Measurements from ENCODE around the gene THOP1. TPM values are rescaled to one million over a fixed set of nuclear protein-coding genes. Genes with fewer than 3 reads are reported as not detected.
"Not testable (repeated sequence)": the region's sequence is repeated elsewhere in the genome, so short reads cannot be mapped to it uniquely, and the experiment has no call there.

The THOP1 gene
- total and polyA plus RNA-seq, 8 donors, result 37.6 to 65.3 (median 46.1) TPM

- intact Hi-C loops (cut with DNase I), result no loop called here
- H3K27ac ChIP-seq, result no peak overlapping the region
- no peak for ATAC-seq
- H3K36me3 ChIP-seq, result peaks cover 0 to 50% of the 10 kb centered on the region in 2 donors
- no peaks in the 10 kb centered on the region for H3K27me3 ChIP-seq
- no peak overlapping the region for H3K4me3 ChIP-seq
- no peaks in the 10 kb centered on the region for H3K9me3 ChIP-seq
- no peak for TF ChIP-seq CTCF (IDR thresholded peaks at IDR 0.05)
- no peaks in the 10 kb centered on the region for H3K4me1 ChIP-seq
- no peak for DNase-seq
Measured at GRCh38 chr19:2814426-2814825, 29.1 kb downstream of the THOP1 start.

GRCh38 chr19:2815191-2815614 lies 29.9 kb downstream of the THOP1 start:
- Histone ChIP-seq H3K4me3 (no peak overlapping the region), H3K27me3 (no peaks in the 10 kb centered on the region), H3K36me3 (peaks cover 0 to 42% of the 10 kb centered on the region in 2 donors), H3K4me1 (peaks cover 0 to 2% of the 10 kb centered on the region in 2 donors), H3K9me3 (no peaks in the 10 kb centered on the region), H3K27ac (no peak overlapping the region)
- TF ChIP-seq CTCF (IDR thresholded peaks at IDR 0.05), result no peak
- ATAC-seq (no peak), DNase-seq (peak in 1 of 4 donors; percentile 69)
- intact Hi-C loops (cut with DNase I), result no loop called here

- H3K27ac ChIP-seq, result no peak overlapping the region
- H3K36me3 ChIP-seq, result peaks cover 0 to 35% of the 10 kb centered on the region in 2 donors
- DNase-seq, result peak in 1 of 4 donors; percentile 67
- no peaks in the 10 kb centered on the region for H3K27me3 ChIP-seq
- ATAC-seq, result no peak
- H3K9me3 ChIP-seq, result no peaks in the 10 kb centered on the region
- H3K4me3 ChIP-seq, result no peak overlapping the region
- intact Hi-C loops (cut with DNase I), result no loop called here
- peaks cover 6 to 10% of the 10 kb centered on the region in 2 donors for H3K4me1 ChIP-seq
- TF ChIP-seq CTCF (IDR thresholded peaks at IDR 0.05), result no peak
Measured at GRCh38 chr19:2815923-2816322, 30.6 kb downstream of the THOP1 start.

GRCh38 chr19:2816641-2817040 lies 31.3 kb downstream of the THOP1 start:
- no peak for TF ChIP-seq CTCF (IDR thresholded peaks at IDR 0.05)
- Histone ChIP-seq H3K9me3 (no peaks in the 10 kb centered on the region), H3K4me3 (no peak overlapping the region), H3K4me1 (peaks cover 6 to 10% of the 10 kb centered on the region in 2 donors), H3K36me3 (peaks cover 0 to 28% of the 10 kb centered on the region in 2 donors), H3K27me3 (no peaks in the 10 kb centered on the region), H3K27ac (no peak overlapping the region)
- ATAC-seq (no peak), DNase-seq (no peak)
- intact Hi-C loops (cut with DNase I), result no loop called here

- not testable (repeated sequence) for ATAC-seq, DNase-seq
Measured at GRCh38 chr19:2817237-2817829, 32.0 kb downstream of the THOP1 start.

More at GRCh38 chr19:2817237-2817829, 32.0 kb downstream of the THOP1 start:
- H3K4me3 ChIP-seq; H3K27ac ChIP-seq; intact Hi-C loops (cut with DNase I); H3K9me3 ChIP-seq; H3K27me3 ChIP-seq; H3K4me1 ChIP-seq: not testable (repeated sequence)
- H3K36me3 ChIP-seq, result peaks cover 0 to 21% of the 10 kb centered on the region in 2 donors
